ENCODE data around the gene GDPD5.
A peak's percentile ranks its signal among the peaks of the same experiment; 100 is the strongest.

The GDPD5 gene

DNA sequence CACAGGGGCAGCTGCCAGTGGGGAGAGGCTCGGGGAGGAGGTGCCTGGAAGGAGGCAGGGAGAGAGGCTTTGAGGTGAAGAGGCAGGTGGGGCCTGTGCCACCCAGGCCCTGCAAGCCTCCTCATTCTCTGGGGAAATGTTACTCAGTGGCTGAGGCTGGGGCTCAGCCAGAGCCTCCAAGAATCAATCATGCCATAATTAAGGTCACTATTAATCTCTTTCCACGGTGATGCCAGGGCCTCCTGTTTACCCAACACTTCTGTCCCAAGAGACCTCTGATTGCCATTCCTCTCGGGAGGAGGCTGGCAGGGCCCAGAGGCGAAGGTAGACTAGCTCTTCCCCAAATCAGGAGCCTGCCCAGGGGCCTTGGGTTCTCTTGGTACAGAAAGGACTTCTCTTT lies 38.4 kb downstream of the GDPD5 start:
- DNase-seq = no peak

DNA sequence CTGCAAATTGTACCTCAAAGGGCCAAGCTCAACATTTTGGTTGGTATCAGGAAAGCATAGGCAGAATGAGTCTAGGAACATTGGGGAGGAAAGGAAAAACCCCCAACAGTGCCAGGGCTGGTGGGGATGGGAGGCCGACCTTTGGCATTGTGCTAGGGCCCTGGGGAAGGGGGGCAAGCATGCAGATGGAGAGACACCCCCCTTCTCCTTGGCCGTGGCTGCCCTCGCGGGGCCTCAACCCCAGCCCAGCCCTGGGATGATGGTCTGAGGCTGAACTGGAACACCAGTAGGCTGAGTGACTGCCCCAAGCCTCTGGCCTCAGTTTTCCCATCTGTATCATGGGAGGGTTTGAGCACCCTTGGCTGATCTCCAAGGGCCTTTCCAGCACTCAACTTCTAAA lies 40.0 kb downstream of the GDPD5 start:
- no peak for DNase-seq

DNA sequence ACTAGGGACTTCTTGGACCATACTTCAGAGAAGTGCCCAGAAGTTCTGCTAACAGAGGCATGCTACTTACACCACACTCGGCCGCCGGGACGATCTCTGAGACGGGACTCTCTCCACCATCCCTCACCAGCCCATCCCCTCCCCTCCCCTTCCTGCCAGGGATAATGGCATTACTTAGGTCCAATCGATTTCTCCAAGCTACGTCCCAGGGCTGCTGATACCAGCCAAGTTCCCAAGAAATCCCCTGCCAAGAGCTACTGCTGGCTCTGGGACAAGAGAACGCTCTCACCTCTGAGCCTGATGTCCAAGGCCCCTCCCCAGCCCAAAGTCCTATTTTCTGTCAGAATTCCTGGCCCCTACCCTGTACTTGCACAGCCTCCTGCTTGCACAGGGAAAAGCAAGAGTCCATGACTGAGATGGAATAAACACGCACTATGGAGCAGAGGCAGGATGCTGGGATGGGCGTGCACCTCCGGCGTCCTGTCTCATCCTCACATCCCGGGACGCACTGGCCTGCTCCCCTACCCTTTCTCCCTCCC lies 42.7 kb downstream of the GDPD5 start:
- no peak for DNase-seq

DNA sequence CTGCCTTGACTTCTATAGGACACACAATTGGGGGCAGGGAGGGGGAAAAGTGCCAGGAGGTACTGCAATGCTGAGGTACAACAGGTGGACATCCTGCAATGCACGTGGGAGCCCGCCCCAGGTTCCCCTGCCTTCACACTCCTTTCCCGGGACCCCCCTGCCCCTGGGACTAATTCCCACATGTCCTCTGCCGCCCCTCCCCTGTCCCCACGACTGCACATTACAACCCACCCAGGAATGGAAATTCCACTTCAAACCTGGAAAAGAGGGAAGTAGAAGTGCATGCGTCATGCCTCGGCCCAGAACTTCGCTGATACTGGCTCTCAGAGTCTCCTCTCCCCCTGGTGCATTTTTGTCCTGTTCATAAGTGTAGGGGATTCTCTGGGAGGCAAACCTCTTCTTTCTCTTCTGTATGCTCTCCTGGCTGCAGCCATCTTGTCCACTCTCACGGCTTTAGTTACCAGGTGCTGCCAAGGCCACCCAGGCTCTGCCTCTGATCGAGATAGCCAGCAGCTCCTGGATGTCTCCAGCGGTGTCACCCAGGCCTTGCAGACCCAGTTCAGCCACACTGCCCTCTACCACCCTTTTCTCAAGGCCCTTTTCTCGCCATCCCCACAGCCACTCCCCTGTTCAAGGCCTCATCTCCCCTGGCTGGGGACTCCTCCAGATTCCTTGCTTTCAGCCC lies 43.7 kb downstream of the GDPD5 start:
- no peak for DNase-seq

DNA sequence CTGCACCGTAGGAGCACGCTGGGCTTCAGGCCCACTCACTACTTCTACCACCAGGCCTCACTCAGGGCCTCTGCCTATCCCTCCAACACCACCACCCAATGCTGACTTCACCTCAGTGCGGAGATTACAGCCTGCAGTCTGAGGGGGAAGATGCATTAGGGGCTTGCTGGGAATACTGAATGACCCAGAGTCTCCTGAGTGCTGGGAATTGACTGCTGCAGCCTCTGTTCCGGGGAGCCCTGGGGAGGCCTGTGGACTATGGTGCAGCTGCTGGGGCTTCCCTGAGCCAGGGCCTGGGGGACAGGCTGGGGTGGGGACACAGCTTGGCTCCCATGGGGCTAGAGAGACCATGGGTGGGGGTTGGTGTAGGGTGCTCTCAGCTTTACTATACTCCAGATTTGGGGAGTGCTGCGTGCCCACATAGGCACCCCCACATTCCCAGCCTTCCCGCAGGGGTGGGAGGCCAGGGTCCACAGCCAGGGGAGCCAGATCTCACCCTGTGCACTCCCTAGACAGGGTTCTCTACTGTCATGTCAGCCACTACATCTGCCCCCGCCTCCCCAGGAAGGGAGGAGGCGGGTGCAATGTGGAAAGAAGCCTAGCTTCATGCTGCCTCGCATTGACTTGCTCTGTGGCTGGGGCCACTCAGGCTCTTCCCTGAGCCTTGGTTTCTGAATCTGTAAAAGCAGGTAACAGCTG lies 44.4 kb downstream of the GDPD5 start:
- no peak for DNase-seq

DNA sequence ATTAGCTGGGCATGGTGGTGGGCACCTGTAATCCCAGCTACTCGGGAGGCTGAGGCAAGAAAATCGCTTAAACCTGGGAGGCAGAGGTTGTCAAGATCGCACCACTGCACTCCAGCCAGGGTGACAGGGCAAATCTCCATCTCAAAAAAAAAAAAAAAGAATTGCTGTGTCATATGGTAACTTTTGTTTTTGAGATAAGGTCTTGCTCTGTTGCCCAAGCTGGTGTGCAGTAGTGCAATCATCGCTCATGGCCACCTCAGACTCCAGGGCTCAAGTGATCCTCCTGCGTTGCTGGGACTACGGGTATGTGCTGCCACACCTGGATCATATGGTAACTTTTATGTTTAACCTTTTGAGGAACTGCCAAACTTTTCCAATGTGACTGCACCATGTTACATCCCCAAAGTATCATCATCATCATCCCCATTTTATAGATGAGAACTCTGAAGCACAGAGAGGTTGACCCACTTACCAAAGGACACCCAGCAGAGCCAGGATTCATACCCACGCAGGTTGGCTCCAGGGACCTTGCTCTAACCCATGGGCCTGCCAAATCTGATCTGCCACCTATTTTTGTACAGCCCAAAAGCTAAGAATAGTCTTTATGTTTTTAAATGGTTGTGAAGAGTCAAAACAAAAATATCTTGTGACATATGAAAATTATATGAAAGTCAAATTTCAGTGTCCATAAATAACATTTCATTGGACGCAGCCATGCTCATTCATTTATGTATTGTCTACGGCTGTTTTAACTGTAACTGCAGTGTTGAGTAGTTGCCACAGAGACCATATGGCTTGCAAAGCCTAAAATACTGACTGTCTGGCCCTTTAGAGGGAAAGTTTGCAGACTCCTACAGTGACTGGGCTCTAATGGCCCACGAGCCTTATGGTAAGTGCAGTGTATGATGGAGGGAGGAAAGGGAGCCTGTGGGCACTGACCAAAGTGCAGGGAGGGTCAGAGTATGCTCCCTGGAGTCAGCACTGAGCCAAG lies 45.3 kb downstream of the GDPD5 start:
- no peak for DNase-seq

DNA sequence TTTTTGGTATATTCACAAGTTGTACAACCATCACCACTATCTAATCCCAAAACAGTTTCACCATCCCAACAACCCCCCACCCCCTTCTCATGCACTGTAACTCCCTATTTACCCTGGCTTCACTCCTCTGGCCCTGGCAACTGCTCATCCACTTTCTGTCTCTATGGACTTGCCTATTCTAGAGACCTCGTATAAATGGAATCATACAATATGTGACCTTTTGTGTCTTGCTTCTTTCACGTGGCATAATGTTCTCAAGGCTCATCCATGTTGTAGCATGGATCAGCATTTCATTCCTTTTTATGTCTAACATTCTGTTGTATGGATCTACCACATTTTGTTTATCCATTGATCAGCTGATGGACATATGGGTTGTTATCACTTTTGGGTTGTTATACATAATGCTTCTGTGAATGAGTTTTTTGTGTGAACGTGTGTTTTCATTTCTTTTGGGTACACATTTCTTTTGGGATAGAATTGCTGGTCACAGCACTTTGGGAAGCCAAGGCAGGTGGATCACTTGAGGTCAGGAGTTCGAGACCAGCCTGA lies 46.1 kb downstream of the GDPD5 start:
- DNase-seq = no peak

DNA sequence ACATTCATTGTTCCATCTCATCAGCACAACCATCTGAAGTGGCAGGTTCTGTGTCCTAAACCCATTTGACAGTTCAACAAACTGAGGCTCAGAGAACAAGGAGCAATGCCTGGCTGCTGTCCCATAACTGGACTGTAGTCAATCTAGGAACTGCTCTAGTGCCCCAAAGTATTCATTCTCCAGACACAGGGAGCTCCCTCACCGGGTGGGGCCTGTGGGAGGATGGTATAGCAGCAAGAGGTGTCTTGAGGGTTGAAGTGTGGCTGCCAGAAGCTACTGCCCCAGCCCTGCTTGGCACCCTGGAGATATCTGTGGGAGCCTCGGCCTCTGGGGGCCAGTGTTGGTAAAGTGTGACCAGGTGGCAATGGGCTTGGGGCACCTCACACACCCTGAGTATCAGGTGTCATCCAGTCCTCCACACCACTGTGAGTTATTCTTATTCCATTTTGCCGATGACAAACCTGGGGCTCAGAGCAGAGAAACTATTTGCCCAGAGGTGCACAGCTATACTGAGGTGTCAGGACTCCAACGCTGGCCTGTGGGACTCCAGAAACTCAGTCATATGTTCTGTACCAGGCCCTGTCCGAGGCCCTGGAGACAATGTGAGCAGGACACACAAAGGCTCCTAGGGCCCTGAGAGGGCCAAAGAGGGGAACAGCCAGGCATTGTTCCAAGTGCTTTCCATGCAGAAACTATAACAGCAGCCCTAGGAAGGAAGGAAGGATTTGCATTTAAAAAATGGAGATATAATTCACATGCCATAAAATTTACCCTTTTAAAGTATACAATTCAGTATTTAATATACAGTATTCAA lies 46.8 kb downstream of the GDPD5 start:
- DNase-seq = no peak

DNA sequence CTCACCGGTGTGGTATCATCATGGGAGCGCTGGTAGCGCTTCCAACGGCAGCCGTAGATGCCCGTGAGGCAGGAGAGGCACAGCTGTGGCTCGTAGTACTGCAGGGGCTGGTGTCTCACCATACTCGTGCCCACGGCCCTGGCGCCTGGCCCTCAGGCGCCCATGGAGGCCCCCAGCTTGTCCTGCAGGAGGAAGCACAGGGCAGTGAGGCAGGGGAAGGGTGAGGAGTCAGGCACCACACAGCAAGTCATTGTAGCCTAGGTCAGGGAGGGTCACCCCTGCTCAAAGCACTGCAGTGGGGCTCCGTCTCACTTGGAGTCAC lies 48.2 kb downstream of the GDPD5 start:
- no peak for DNase-seq

DNA sequence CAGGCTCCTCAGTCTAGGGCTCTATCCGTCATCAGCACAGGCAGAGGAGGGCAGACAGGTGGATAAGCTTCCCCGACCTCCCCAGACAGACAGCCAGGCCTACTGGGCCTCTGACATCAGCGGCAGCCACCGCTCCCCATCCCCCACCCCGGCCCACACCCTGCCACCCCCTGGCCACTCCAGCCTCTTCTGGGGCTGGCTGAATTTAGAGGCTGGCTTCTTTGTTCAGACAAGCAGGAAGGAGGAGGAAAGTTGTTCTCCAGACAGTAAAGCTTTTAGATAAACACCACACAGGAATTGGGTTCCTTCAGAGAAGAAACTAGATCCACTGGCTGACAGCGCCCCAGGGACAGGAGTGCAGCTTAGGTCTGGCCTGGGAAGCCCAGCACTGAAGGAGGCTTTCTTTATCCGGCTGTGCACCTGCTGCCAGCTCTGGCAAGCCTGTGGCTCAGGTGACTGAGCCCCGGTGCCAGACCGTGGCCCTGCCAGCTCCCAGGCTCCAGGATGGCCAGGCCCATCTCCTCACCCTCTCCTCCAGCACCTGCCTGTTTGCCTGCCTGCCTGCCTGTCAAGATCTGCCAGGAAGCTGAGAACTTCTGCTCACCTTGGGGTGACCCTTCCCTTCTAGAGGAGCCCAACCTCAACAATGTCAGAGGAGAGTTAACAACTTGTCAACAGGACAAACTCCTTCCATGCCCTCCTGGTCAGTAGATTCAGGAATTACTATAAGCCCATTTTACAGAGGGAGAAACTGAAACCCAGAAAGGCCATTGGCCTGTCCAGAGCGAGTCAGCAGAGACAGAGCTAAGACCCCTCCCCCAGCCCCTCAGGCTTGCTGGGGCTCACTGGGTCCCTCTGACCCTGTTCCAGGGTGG lies 48.8 kb downstream of the GDPD5 start:
- no peak for DNase-seq

DNA sequence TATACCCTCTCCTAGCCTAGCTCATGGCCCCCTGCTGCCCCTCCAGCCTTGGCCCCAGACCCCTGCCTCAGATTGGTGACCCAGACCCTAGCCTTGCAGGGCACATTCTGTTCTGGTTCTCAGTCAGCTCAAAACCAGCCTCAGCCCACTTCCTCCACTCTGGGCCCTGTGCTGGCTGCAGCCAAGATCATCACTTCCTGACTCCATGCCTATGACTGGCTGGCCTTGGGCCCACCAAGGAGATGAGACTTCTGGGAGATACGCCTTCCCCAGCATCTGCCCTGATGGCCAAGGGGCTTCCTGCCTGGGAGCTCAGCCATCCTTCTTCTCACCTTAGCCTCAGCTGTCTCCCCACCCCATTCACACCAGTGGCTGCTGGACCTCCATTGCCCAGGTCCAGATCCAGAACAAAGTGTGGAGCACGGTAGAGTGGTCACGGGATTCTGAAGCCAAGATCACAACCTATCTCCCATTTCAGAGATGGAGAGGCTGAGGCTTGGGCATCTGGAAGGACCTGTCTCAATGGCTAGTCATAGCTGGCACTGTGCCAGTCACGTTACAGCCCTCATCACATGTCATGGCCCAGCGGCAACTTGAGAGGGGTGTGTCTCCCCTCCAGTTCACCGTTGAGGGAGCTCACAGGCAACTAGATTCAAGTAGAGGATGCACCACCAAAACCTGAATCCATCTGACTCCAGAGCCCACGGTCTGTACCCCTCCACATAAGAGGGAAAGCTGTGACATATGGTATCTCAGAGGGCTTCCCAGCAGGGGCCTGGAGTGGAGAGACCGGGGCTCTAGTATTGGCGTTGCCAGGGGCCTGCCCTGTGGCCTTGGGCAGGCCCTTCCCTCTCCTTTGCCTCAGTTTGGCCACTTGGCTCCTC lies 49.7 kb downstream of the GDPD5 start:
- peak; percentile 60 to 75 for DNase-seq

DNA sequence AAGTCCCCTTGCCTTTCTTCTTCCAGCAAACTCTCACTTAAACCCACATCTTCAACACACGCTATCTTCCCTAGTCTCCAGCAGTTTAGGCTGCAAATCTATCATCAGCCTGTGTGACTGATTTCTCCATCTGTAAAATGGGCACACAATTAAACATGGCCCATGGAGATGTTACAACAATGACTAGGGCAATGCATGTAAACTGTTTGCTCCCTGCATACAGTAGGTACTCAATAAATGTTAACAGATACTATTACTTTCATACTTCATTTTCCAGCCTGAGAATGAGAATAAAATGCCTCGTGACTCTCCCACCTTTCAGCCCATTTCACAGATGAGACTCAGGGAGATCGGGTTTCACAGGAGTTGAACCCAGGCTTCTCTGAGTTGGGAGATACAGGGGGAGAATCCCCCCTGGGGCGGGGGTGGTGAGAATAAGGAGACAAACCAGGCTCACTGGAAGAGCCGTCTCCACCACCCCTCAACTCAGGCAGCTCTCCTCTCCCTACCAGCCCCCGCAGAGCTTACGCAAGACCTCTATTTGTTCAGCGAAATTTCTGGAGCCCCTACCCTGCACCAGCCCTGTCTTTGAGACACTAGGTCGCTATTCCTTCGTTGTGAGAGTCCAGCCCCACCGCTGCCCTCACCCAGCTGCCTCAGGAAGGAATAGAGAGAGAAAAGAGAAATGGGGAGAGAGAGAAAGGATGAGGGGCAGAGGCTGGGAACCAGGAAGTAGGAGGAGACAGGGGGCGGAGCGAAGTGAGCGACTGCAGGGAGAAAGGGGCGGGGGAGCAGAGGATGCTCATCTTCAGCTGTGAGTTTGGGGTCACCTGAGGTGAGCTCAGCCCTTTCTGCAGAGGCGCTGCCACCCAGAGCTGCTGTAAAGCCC lies 50.6 kb downstream of the GDPD5 start:
- DNase-seq = peak; percentile 83 to 86

DNA sequence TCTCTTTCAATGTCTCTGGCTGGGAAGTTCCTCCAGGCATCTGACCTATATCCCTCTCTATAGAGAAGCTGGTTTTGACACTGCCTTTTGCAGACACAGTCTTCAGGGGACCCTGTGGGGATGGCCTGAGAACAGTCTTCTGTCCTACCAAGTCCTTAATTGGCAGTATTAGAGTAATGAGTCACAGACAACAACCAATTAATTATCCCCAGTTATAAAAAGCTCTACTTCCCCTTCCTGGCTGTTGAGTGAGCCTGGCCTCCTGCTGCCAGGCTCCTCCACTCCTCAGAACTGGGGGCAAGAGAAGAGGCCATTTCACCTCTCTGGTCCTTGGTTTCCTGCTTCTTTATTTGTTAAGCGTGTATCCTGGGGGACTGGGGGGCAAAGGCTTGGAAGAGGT lies 51.5 kb downstream of the GDPD5 start:
- DNase-seq = peak; percentile 57 to 58

DNA sequence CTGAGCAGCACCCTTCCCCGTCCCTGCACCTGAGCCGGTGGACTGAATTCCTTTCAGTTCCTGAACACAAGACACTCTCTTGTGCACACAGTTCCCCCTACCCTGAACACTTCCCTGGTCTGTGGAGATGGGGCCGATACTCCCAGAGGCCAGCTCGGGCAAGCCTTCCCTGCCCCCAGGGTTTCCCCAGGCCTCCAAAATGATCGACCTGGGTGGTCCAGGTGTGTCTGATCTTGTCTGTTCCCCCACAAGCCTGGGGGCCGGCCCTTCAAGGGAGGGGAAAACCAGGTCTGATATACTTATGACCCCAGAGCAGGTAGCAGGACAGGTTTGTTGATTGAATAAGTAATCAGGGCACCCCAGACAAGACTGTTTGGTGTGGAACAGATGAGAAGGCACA lies 52.1 kb downstream of the GDPD5 start:
- DNase-seq = no peak

DNA sequence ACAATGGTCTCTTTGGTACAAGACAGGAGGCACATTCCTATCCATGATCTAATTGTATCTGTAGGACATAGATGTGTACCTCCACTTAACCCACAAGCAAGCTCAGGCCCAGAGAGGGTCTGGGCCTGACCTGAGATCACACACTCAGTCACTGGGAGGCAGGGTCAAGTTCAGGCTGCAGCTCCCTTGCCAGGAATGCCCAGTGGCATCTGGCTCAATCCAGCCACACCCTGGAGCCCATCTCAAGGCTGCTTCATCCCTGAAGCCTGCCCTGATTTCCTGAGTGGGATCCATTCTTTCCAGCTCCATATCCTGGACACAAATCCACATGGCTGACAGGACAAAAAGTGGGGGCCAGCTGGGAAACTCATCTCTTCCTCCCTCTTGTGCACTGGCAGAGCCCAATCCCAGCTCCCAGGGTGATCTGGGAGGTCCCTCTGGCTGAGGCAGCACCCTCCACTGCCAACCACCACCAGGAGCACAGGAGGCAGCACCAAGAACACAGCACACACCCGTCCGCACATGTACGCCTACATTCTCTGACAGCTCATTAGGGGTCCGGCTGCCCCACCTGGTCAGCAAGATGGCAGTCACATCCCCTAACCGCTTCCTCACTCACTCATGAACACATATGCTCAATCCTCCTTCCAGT lies 53.5 kb downstream of the GDPD5 start:
- DNase-seq = no peak

DNA sequence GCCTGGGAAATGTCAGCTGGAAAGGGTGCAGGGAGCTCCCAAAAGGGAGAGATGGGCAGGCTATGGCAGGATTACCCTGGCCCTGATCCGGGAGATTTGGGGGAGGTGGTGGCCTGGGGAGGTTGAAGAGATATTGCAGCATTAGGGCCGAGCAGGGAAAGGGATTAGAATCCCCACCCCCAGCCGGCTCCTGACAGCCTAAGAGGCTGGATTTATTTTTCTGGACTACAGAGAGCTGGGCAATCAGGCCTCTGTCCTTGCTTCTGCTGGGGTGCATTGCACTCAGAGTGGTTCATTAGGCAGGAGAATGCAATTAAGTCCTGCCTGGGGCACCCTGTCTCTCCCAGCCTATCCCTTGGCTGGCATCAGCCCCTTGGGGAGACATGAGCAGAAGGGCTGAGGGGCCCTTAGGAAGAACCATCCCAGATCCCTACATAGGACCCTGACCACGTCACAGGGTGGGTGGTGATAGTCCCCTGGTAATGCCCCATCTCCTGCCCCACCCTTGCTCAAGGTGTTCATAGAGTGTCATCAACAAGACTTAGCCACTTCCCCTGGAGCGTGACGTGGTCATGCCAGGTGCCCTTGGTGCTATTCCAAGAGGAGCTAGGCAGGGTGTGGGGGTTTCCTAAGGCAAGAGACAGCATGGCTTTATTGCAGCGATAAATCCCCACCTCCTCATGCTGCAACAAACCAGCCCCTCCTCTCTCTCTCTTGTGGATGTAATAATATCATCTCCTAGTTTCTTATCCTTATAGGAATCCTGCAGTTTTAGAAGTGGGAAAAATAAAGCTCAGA lies 54.4 kb downstream of the GDPD5 start:
- no peak for DNase-seq

DNA sequence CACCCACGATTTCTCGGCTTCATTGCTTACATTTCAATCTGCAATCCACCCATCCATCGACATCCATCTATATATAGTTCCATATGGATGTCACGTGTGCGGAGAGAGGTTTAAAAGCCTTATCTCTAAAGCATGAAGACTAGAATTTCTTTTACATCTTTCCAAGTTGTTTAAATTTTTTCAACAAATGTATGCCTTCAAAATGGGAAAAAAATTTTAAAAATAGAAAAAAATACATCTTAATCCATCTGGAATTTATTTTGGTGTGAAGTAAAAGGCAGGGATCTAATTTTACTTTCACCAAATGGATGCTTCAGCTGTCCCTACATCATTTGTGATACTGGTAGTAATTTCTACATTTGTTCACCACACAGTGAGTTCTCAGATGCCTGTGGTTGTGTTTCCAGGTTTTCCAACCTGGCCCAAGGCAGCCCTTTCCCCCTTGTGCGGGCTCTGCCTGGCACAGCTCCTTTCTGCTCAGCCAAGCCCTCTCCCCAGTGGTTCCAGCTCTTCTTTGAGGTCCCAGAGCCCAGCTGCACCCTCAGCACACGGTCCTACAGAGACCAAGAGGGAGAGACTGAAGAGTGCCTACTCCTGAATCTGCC lies 55.2 kb downstream of the GDPD5 start:
- no peak for DNase-seq

Data from Kasumi-1 (cell line).